Gastrocnemius medialis (tissue), 4 donors: ENCODE measurements around the gene OR2H2. TPM values are rescaled to one million over a fixed set of nuclear protein-coding genes. Genes with fewer than 3 reads are reported as not detected.

Experiments
- ATAC-seq, 2 donors: fragments of 150-250 bp; one replicate each; pipeline ENCODE4 v1.9.1; 2016
- DNase-seq, 2 donors: peaks; one replicate each; pipeline ENCODE4 v3.0.0-alpha.2; 2019
- H3K27ac ChIP-seq, 4 donors: fragments of 200-600 bp; sonication (generic); 1 replicate in 1 of 4; 2 replicates in 3 of 4; pipeline ENCODE4 v1.5.1; 2016 to 2018; ENCODE audit warnings: mild to moderate bottlenecking in 2 of 4, moderate library complexity in 1 of 4
- H3K27me3 ChIP-seq, 3 donors: fragments of 200-600 bp; sonication (generic) in 2 of 3; 1 replicate in 1 of 3; 2 replicates in 2 of 3; pipeline versions ENCODE4 v1.5.1 to v1.6.0; 2016 to 2019; ENCODE audit warnings: mild to moderate bottlenecking in 1 of 3, moderate library complexity in 1 of 3
- H3K36me3 ChIP-seq, 2 donors: fragments of 200-600 bp; sonication (generic) in 1 of 2; one replicate each; pipeline ENCODE4 v1.5.1; 2017 to 2018
- H3K4me1 ChIP-seq, 2 donors: fragments of 200-600 bp; sonication (generic) in 1 of 2; one replicate each; pipeline ENCODE4 v1.5.1; 2016 to 2017; ENCODE audit warnings: mild to moderate bottlenecking in 2 of 2
- H3K4me3 ChIP-seq, 4 donors: fragments of 200-600 bp; sonication (generic) in 3 of 4; 1 replicate in 1 of 4; 2 replicates in 3 of 4; pipeline ENCODE4 v1.5.1; 2016 to 2019; ENCODE audit warnings: mild to moderate bottlenecking in 2 of 4
- H3K9me3 ChIP-seq, 3 donors: fragments of 200-600 bp; sonication (generic) in 2 of 3; 1 replicate in 1 of 3; 2 replicates in 2 of 3; pipeline ENCODE4 v1.5.1; 2016 to 2019
- POLR2A ChIP-seq, 2 donors: fragments of 450-650 bp; IDR thresholded peaks; one replicate each; pipeline ENCODE4 v1.6.1; 2017; ENCODE audit warnings: antibody characterized with exemption in 2 of 2, mild to moderate bottlenecking in 2 of 2, moderate library complexity in 2 of 2
- in situ Hi-C, 4 donors: fragments of 200-750 bp; cut with MboI; loops; one replicate each; pipeline versions ENCODE4 v1.15.0 to v1.8.0; 2017; ENCODE audit warnings: low sequenced_read_pairs in 4 of 4
- intact Hi-C: fragments of 100-400 bp; cut with DNase I; formaldehyde crosslinking; loops from one replicate; pipeline ENCODE4 v1.15.1; 2023; ENCODE audit warnings: low total_unique reads
- total RNA-seq, 4 donors: library from RNA; depleted of rRNA; stranded (reverse); fragments of >200 nt; gene quantifications; one replicate each; pipeline versions ENCODE4 v1.1.0 to v1.2.3, GENCODE V29; 2016
- TF ChIP-seq, protein P1 (sequence below), 5 experiments: fragments of 450-650 bp in 3 of 5; fragments of 200-600 bp in 2 of 5; sonication (generic) in 2 of 5; IDR thresholded peaks in 4 of 5; conservative IDR thresholded peaks in 1 of 5; 1 replicate in 4 of 5; 2 replicates in 1 of 5; pipeline ENCODE4 v1.5.1; 2016 to 2019; ENCODE audit warnings: antibody characterized with exemption in 5 of 5, mild to moderate bottlenecking in 3 of 5, moderate library complexity in 3 of 5

Gene OR2H2
- total RNA-seq, 4 donors from 2014 or later, result not detected

DNA sequence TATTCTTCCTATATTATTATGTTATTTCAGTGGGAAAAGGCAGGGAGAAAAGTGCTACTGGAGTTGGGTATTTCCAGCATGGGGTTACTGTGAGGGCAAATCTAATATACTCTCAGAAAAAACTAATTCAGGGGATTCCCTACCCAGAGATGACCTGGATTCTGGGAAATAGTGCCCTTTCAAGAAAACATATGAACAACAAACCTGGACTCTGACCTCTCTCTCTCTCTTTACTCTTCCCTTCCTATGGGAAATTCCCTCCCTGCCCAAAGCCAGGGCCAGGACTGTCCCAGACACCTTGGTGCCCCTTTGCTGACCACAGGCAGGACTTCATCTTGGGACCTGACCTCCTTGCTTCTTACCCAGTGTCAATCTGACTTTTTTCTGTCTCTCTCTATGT is 23.8 kb upstream of the OR2H2 start:
- no peak overlapping the region for H3K4me3 ChIP-seq
- H3K27ac ChIP-seq, result no peak overlapping the region
- no peak for TF ChIP-seq POLR2A (IDR thresholded peaks at IDR 0.05)
- TF ChIP-seq, protein P1, sequence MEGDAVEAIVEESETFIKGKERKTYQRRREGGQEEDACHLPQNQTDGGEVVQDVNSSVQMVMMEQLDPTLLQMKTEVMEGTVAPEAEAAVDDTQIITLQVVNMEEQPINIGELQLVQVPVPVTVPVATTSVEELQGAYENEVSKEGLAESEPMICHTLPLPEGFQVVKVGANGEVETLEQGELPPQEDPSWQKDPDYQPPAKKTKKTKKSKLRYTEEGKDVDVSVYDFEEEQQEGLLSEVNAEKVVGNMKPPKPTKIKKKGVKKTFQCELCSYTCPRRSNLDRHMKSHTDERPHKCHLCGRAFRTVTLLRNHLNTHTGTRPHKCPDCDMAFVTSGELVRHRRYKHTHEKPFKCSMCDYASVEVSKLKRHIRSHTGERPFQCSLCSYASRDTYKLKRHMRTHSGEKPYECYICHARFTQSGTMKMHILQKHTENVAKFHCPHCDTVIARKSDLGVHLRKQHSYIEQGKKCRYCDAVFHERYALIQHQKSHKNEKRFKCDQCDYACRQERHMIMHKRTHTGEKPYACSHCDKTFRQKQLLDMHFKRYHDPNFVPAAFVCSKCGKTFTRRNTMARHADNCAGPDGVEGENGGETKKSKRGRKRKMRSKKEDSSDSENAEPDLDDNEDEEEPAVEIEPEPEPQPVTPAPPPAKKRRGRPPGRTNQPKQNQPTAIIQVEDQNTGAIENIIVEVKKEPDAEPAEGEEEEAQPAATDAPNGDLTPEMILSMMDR (IDR thresholded peaks at IDR 0.05 in 4 of 5, conservative IDR thresholded peaks at IDR 0.05 in 1 of 5), result no peak
- H3K36me3 ChIP-seq, result no peaks in the 10 kb centered on the region
- H3K27me3 ChIP-seq, result peaks cover 0 to 13% (median 10%) of the 10 kb centered on the region in 3 donors
- no peak for ATAC-seq
- no peaks in the 10 kb centered on the region for H3K4me1 ChIP-seq
- in situ Hi-C loops, result no loop called here
- intact Hi-C loops, result no loop called here
- no peaks in the 10 kb centered on the region for H3K9me3 ChIP-seq
- DNase-seq, result no peak

DNA sequence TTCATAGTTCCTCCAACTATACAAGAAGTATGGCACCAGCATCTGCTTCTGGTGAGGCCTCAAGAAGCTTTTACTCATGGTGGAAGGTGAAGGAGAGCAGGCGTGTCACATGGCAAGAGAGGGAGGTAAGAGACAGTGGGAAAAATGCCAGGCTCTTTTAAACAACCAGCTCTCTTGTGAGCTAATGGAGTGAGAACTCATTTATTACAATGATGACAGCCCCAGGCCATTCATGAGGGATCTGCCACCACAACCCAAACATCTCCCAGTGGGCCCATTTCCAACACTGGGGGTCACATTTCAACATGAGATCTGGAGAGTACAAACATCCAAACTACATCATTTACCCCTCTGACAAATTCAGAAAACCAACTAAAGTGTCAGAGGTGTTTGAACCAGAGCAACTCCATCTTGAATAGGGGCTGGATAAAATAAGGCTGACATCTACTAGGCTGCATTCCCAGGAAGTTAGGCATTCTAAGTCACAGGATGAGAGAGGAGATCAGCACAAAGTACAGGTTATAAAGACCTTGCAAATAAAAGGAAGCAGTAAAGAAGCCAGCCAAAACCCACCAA is 23.2 kb upstream of the OR2H2 start:
- no peaks in the 10 kb centered on the region for H3K9me3 ChIP-seq
- no peak for DNase-seq
- intact Hi-C loops (no loop called here), in situ Hi-C loops (no loop called here)
- H3K4me3 ChIP-seq, result no peak overlapping the region
- H3K4me1 ChIP-seq, result no peaks in the 10 kb centered on the region
- peaks cover 0 to 7% (median 5%) of the 10 kb centered on the region in 3 donors for H3K27me3 ChIP-seq
- TF ChIP-seq, protein P1 (IDR thresholded peaks at IDR 0.05 in 4 of 5, conservative IDR thresholded peaks at IDR 0.05 in 1 of 5), result no peak
- TF ChIP-seq POLR2A (IDR thresholded peaks at IDR 0.05), result no peak
- no peak for ATAC-seq
- no peaks in the 10 kb centered on the region for H3K36me3 ChIP-seq
- H3K27ac ChIP-seq, result no peak overlapping the region

DNA sequence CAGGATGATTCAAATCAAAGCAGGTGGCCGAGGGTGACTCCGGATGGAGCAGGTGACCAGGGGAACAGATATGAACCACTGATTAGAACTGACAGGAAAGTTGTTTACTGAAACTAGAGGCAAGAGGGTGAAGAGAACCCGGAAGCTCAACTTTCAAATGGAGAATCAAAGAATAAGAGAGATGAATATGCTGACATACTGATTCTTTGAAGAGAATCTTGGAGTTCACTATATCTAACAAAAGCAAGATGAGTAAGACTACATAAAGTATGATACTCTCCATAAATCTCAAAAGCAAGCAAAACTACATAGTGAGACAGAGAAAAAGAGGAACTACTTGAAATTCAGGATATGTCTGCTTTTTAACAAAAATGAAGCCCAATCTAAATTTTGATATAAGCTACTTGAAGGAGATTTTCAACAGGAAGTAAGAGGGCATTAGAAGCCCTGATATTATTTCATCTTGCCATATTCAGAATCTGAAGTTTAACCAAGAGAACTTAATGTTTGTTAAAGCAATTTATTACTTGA is 21.4 kb upstream of the OR2H2 start:
- Histone ChIP-seq H3K27ac (no peak overlapping the region), H3K27me3 (peaks cover 0 to 2% (median 0%) of the 10 kb centered on the region in 3 donors), H3K36me3 (no peaks in the 10 kb centered on the region), H3K9me3 (no peaks in the 10 kb centered on the region), H3K4me3 (no peak overlapping the region), H3K4me1 (no peaks in the 10 kb centered on the region)
- intact Hi-C loops, result no loop called here
- TF ChIP-seq, protein P1 (IDR thresholded peaks at IDR 0.05 in 4 of 5, conservative IDR thresholded peaks at IDR 0.05 in 1 of 5), result no peak
- TF ChIP-seq POLR2A (IDR thresholded peaks at IDR 0.05), result no peak
- ATAC-seq (no peak), DNase-seq (no peak)
- in situ Hi-C loops, result no loop called here

DNA sequence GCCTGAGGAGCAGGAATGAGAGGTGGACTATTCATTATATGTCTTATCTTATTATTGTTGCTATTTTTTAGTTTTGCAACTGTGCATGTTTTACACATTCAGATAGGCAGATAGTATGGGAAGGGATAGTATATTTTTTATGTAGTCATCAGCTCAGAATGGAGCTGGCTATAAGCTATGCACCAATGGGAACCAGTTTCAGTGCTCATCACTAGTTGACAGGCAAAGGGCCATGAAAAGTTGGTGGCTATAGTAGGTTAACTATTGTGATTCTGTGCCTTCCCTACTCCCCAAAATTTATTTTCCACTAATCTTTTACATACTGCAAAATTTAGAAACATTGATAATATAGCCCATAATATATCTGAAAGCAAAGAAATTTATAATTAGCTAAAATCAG is 20.0 kb upstream of the OR2H2 start:
- H3K27me3 ChIP-seq, result peaks cover 0 to 2% (median 0%) of the 10 kb centered on the region in 3 donors
- TF ChIP-seq POLR2A (IDR thresholded peaks at IDR 0.05), result no peak
- TF ChIP-seq, protein P1 (IDR thresholded peaks at IDR 0.05 in 4 of 5, conservative IDR thresholded peaks at IDR 0.05 in 1 of 5), result no peak
- intact Hi-C loops (no loop called here), in situ Hi-C loops (no loop called here)
- ATAC-seq (no peak), DNase-seq (no peak)
- no peaks in the 10 kb centered on the region for H3K36me3 ChIP-seq
- no peak overlapping the region for H3K27ac ChIP-seq
- no peaks in the 10 kb centered on the region for H3K4me1 ChIP-seq
- H3K4me3 ChIP-seq, result no peak overlapping the region
- no peaks in the 10 kb centered on the region for H3K9me3 ChIP-seq

DNA sequence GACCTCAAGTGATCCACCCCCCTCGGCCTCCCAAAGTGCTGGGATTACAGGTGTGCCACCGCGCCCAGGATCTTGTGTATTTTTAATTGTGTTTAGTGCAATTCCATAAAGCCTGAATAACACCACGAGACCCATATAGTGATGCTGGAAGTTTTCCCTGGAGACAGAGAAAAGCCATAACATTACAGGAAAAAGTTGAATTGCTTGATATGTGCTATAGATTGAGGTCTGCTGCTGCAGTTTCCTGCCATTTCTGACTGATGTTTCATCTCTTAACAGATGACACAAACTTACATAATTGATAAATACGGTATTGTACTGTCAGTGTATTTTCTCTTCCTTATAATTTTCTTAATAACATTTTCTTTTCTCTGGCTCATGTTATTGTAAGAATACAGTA is 18.1 kb upstream of the OR2H2 start:
- DNase-seq (no peak), ATAC-seq (no peak)
- no peak overlapping the region for H3K27ac ChIP-seq
- H3K4me1 ChIP-seq, result no peaks in the 10 kb centered on the region
- peaks cover 0 to 3% (median 3%) of the 10 kb centered on the region in 3 donors for H3K27me3 ChIP-seq
- TF ChIP-seq, protein P1 (IDR thresholded peaks at IDR 0.05 in 4 of 5, conservative IDR thresholded peaks at IDR 0.05 in 1 of 5), result no peak
- TF ChIP-seq POLR2A (IDR thresholded peaks at IDR 0.05), result no peak
- H3K36me3 ChIP-seq, result no peaks in the 10 kb centered on the region
- no peak overlapping the region for H3K4me3 ChIP-seq
- intact Hi-C loops, result no loop called here
- H3K9me3 ChIP-seq, result no peaks in the 10 kb centered on the region
- in situ Hi-C loops, result no loop called here
